ENCODE results near the gene NCOA5.

Gene NCOA5

GRCh38 chr20:46133886-46134654 lies 44.3 kb upstream of the NCOA5 start:
- no peak for TF ChIP-seq CTCF (IDR thresholded peaks at IDR 0.05; ENCODE audit: extremely low read depth, insufficient read depth, missing control alignments)
- in situ Hi-C loops (cut with MboI; ENCODE audit: low pct_unique_long_range_greater_than_20kb, low sequenced_read_pairs, unreplicated experiment): no loop called here
- DNase-seq (ENCODE audit: low spot score): no peak

DNA sequence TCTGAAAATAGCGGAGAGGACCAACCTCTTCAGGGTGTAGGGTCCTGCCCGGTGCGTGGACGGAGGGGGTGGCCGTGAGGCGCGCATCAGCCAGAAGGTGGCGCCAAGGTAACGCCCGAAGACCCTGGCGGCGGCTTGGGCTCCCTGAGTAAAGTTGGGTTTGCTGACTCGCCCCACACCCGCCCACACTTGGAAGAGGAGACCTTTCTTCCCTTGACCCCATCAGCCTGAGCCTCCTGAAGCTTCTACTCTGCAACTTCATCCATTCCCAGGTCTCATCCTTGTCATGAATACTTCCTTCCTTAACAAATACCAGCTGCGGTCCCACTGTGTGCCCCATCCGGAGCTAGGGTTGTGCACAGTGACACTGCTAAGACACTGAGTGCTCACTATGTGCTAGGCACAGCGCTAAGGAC lies 43.0 kb upstream of the NCOA5 start:
- peak; percentile 97 for TF ChIP-seq CTCF (IDR thresholded peaks at IDR 0.05; ENCODE audit: extremely low read depth, insufficient read depth, missing control alignments)
- DNase-seq (ENCODE audit: low spot score): peak; percentile 77
- in situ Hi-C loops (cut with MboI; ENCODE audit: low pct_unique_long_range_greater_than_20kb, low sequenced_read_pairs, unreplicated experiment): no loop called here

DNA sequence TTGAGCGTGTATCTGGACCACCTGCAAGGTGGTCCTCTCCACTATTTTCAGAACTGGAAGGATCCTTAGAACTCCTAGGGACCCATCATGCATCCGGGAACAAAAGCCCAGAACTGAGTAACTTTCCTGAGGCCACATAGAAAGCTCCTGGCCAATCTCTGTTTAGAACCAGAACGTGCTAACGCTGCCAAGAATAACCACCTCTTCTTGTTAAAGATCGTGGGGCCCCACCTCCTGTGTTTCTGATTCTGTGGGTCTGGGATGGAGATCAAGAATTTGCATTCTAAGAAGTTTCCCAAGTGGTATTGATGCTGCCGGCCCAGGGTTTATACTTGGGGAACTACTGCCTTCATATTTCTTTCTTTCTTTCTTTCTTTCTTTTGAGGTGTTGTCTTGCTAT lies 41.6 kb upstream of the NCOA5 start:
- DNase-seq (ENCODE audit: low spot score): no peak
- in situ Hi-C loops (cut with MboI; ENCODE audit: low pct_unique_long_range_greater_than_20kb, low sequenced_read_pairs, unreplicated experiment): no loop called here
- TF ChIP-seq CTCF (IDR thresholded peaks at IDR 0.05; ENCODE audit: extremely low read depth, insufficient read depth, missing control alignments): no peak

GRCh38 chr20:46130534-46130933 lies 40.8 kb upstream of the NCOA5 start:
- no peak for TF ChIP-seq CTCF (IDR thresholded peaks at IDR 0.05; ENCODE audit: extremely low read depth, insufficient read depth, missing control alignments)
- in situ Hi-C loops (cut with MboI; ENCODE audit: low pct_unique_long_range_greater_than_20kb, low sequenced_read_pairs, unreplicated experiment): no loop called here
- DNase-seq (ENCODE audit: low spot score): no peak

DNA sequence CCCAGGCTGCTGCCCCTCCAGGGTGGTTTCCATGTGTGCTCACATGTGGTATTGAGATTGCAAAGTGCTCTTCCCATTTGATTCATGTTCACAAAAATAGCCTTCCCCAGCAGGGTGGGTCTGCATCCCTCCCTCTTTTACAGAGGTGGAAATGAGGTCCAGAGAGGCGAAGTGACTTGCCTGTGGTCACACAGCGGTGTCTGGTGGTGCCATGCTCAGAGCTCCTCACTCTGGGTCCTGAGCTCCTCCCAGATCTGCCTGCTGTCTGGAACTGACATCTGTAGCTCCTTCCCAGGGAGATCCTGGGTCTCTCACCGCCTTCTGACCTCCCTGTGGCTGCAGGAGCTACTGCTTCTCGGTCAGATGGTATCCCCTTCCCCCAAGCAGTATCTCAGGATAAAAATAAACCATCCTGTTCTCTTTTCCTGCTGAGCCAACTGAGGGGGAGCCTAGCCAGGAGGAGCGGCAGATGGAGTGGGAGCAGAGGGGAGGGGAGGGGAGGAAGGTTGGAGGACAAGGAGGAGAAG lies 40.3 kb upstream of the NCOA5 start:
- in situ Hi-C loops (cut with MboI; ENCODE audit: low pct_unique_long_range_greater_than_20kb, low sequenced_read_pairs, unreplicated experiment): no loop called here
- DNase-seq (ENCODE audit: low spot score): no peak
- TF ChIP-seq CTCF (IDR thresholded peaks at IDR 0.05; ENCODE audit: extremely low read depth, insufficient read depth, missing control alignments): no peak

DNA sequence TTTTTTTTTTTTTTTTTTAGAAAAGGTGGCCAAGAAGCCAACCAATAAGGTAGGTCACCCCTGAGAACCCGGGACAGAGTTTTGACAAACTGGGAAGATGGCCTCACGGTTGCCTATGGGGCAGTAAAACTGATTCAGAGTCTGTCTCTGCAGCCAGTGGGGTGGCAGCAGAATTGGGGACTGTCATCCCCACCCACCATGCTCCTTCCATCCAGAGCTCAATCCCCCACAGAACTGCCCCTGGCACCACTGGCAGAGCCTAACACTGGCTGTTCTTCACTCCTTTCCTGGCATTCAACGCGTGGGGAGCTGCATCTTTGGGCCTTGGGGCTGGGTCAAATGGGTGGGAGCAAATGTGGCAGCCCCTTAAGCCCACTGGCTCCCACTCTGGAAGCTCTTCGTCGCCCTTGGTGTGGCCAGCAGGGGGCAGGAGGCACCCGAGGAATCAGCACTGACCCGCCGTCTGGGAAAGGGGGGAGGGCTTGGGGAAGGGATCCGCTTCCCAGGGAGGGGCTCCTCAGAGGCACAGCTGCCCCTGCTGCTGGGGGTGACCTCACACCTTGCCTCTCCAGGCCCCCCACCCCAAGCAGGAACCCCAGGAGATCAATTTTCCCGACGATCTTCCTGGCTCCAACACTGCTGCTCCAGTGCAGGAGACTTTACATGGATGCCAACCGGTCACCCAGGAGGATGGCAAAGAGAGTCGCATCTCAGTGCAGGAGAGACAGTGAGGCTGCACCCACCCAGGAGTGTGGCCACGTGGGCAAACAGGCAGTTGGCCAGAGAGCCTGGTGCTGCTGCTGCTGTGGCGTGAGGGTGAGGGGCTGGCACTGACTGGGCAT lies 38.8 kb upstream of the NCOA5 start:
- no peak for DNase-seq (ENCODE audit: low spot score)
- in situ Hi-C loops (cut with MboI; ENCODE audit: low pct_unique_long_range_greater_than_20kb, low sequenced_read_pairs, unreplicated experiment): no loop called here
- TF ChIP-seq CTCF (IDR thresholded peaks at IDR 0.05; ENCODE audit: extremely low read depth, insufficient read depth, missing control alignments): peak; percentile 62
